IMR-90 (cell line): ENCODE data around the gene CARM1. TPM values are rescaled to one million over a fixed set of nuclear protein-coding genes. Genes with fewer than 3 reads are reported as not detected.

Source experiments
- ATAC-seq: fragments of 200-7000 bp; cut with Tn5 transposase; 2 replicates; pipeline ENCODE4 v1.9.1; 2020; ENCODE audit warnings: low read depth, mild to moderate bottlenecking, moderate library complexity
- BruUV-seq: library from RNA; stranded (reverse); fragments of 400-500 nt; replicated peaks from 2 replicates; lab custom pipeline; 2021; lab: Mats Ljungman, UMichigan
- CTCF ChIA-PET: fragments of 300-600 bp; formaldehyde crosslinking; extraction: SDS; loops from one replicate; lab custom pipeline; 2021; ENCODE audit warnings: antibody characterized with exemption; lab: Yijun Ruan, JAX
- POLR2A ChIA-PET: fragments of 300-600 bp; sonication (Branson Sonifier 250); formaldehyde crosslinking; loops from one replicate; lab custom pipeline; 2022; ENCODE audit warnings: antibody characterized with exemption; ENCODE audit not compliant: unreplicated experiment; lab: Charles Lee
- DNase-seq: peaks from one replicate; pipeline ENCODE4 v3.0.0; 2013
- H2AFZ ChIP-seq: replicated peaks from 2 replicates; pipeline ENCODE3; 2013; ENCODE audit warnings: low read length, mild to moderate bottlenecking; ENCODE audit not compliant: poor library complexity
- H2AK5ac ChIP-seq: 2 replicates; pipeline ENCODE4 v1.6.1; 2013; ENCODE audit warnings: low read depth, low read length, inconsistent platforms
- H2AK9ac ChIP-seq: replicated peaks from 2 replicates; pipeline ENCODE3; 2013; ENCODE audit warnings: mild to moderate bottlenecking, low read depth, low read length, moderate library complexity; ENCODE audit not compliant: poor library complexity
- H2BK120ac ChIP-seq: 2 replicates; pipeline ENCODE4 v1.6.1; 2013; ENCODE audit warnings: low read depth, low read length, inconsistent platforms
- H2BK15ac ChIP-seq: 3 replicates; pipeline ENCODE4 v1.6.1; 2013; ENCODE audit warnings: low read depth, low read length, inconsistent platforms
- H2BK20ac ChIP-seq: 2 replicates; pipeline ENCODE4 v1.6.1; 2013; ENCODE audit warnings: low read depth, mild to moderate bottlenecking, inconsistent platforms, low read length, moderate library complexity
- H2BK5ac ChIP-seq: 2 replicates; pipeline ENCODE4 v1.6.1; 2013; ENCODE audit warnings: mild to moderate bottlenecking, low read depth, low read length, inconsistent platforms; ENCODE audit not compliant: poor library complexity, severe bottlenecking
- H3K14ac ChIP-seq: replicated peaks from 2 replicates; pipeline ENCODE4 v1.6.1; 2013; ENCODE audit warnings: low read depth, low read length, inconsistent platforms
- H3K18ac ChIP-seq: 2 replicates; pipeline ENCODE4 v1.6.1; 2013; ENCODE audit warnings: low read depth, low read length, control low read depth
- H3K23ac ChIP-seq: 2 replicates; pipeline ENCODE4 v1.6.1; 2013; ENCODE audit warnings: low read depth, low read length, inconsistent platforms
- H3K27ac ChIP-seq: 2 replicates; pipeline ENCODE4 v1.5.1; 2013; ENCODE audit warnings: mild to moderate bottlenecking, control low read depth, low read length; ENCODE audit not compliant: insufficient read depth
- H3K27me3 ChIP-seq: 2 replicates; pipeline ENCODE4 v1.6.1; 2013; ENCODE audit warnings: low read length; ENCODE audit not compliant: control insufficient read depth, insufficient read depth
- H3K36me3 ChIP-seq: 2 replicates; pipeline ENCODE4 v1.6.1; 2013; ENCODE audit warnings: low read length, mixed read lengths; ENCODE audit not compliant: control insufficient read depth, insufficient read depth
- H3K4ac ChIP-seq: 2 replicates; pipeline ENCODE4 v1.6.1; 2013; ENCODE audit warnings: low read depth, low read length, inconsistent platforms
- H3K4me1 ChIP-seq: 2 replicates; pipeline ENCODE4 v1.6.1; 2013; ENCODE audit warnings: low read length, mixed read lengths; ENCODE audit not compliant: control insufficient read depth, insufficient read depth
- H3K4me2 ChIP-seq: 2 replicates; pipeline ENCODE4 v1.6.1; 2013; ENCODE audit warnings: low read depth, mild to moderate bottlenecking, control low read depth, low read length, moderate library complexity
- H3K4me3 ChIP-seq: 2 replicates; pipeline ENCODE4 v1.5.1; 2013; ENCODE audit warnings: low read depth, mild to moderate bottlenecking, control low read depth, low read length, moderate library complexity; ENCODE audit not compliant: insufficient read depth
- H3K56ac ChIP-seq: 2 replicates; pipeline ENCODE4 v1.6.1; 2013; ENCODE audit warnings: low read length, inconsistent platforms; ENCODE audit not compliant: insufficient read depth; ENCODE audit errors: extremely low read depth
- H3K79me1 ChIP-seq, 2 experiments: 2 replicates each; pipeline ENCODE4 v1.6.1; 2013; ENCODE audit warnings: low read length in 2 of 2, inconsistent platforms in 1 of 2, low read depth in 1 of 2
- H3K9ac ChIP-seq: 2 replicates; pipeline ENCODE4 v1.6.1; 2013; ENCODE audit warnings: low read depth, low read length, control low read depth
- H3K9me1 ChIP-seq: 2 replicates; pipeline ENCODE4 v1.6.1; 2013; ENCODE audit warnings: low read length, inconsistent platforms; ENCODE audit not compliant: insufficient read depth
- H3K9me3 ChIP-seq: 2 replicates; pipeline ENCODE4 v1.6.1; 2013; ENCODE audit warnings: low read length; ENCODE audit not compliant: control insufficient read depth, insufficient read depth
- H4K20me1 ChIP-seq: 2 replicates; pipeline ENCODE4 v1.6.1; 2013; ENCODE audit warnings: low read length, inconsistent platforms; ENCODE audit not compliant: insufficient read depth
- H4K5ac ChIP-seq: 2 replicates; pipeline ENCODE4 v1.6.1; 2013; ENCODE audit warnings: mild to moderate bottlenecking, low read depth, low read length, control low read depth
- H4K8ac ChIP-seq, 2 experiments: 2 replicates each; pipeline ENCODE4 v1.6.1; 2013; ENCODE audit warnings: low read depth in 2 of 2, low read length in 2 of 2, control low read depth in 1 of 2, inconsistent platforms in 1 of 2
- H4K91ac ChIP-seq: 2 replicates; pipeline ENCODE4 v1.6.1; 2013; ENCODE audit warnings: low read depth, low read length, inconsistent platforms; ENCODE audit not compliant: insufficient read depth
- ELK1 ChIP-seq: fragments of 150-350 bp; IDR thresholded peaks from 2 replicates; pipeline ENCODE4 v1.6.1; 2016; ENCODE audit warnings: low read depth, mild to moderate bottlenecking, low read length, moderate library complexity, borderline replicate concordance
- WGBS, 2 experiments: methylation state at CpG; one replicate each; pipeline versions ENCODE4 v1.1.5 to v1.1.7; 2013; ENCODE audit warnings: missing lambda C conversion rate in 2 of 2; ENCODE audit not compliant: insufficient read length in 1 of 2; ENCODE audit errors: extremely low coverage in 2 of 2; 5-methylcytosine and 5-hydroxymethylcytosine counted together
- dilution Hi-C: fragments of 300-500 bp; cut with HindIII; formaldehyde crosslinking; loops from one replicate; pipeline ENCODE4 v1.14.3; 2018; ENCODE audit warnings: low sequenced_read_pairs; ENCODE audit not compliant: unreplicated experiment
- in situ Hi-C: fragments of 300-500 bp; cut with MboI; formaldehyde crosslinking; loops from 3 replicates; pipeline ENCODE4 v1.14.3; 2019; ENCODE audit warnings: low sequenced_read_pairs, inconsistent platforms, mixed read lengths
- intact Hi-C: fragments of 100-400 bp; cut with micrococcal nuclease; formaldehyde crosslinking; loops from 2 replicates; pipeline ENCODE4 v1.10.0; 2022
- polyA plus RNA-seq, 3 experiments: library from polyadenylated mRNA; depleted of rRNA; stranded (reverse); fragments of >200 nt; gene quantifications; 2 replicates each; pipeline ENCODE4 v1.2.3, GENCODE V29; 2012; ENCODE audit warnings: low replicate concordance in 1 of 3
- total RNA-seq: library from RNA; depleted of rRNA; stranded (reverse); fragments of >200 nt; gene quantifications from 2 replicates; pipeline ENCODE4 v1.2.3, GENCODE V29; 2012
- TF ChIP-seq, protein P1 (sequence below): fragments of 150-350 bp; IDR thresholded peaks from 2 replicates; pipeline ENCODE4 v1.6.1; 2017; ENCODE audit warnings: mild to moderate bottlenecking, antibody characterized with exemption, low read length, low read depth

CARM1 gene
- total and polyA plus RNA-seq, 2 of the 4 experiments (the other 2 are of a cell fraction), result 20.3 to 67.1 TPM

DNA sequence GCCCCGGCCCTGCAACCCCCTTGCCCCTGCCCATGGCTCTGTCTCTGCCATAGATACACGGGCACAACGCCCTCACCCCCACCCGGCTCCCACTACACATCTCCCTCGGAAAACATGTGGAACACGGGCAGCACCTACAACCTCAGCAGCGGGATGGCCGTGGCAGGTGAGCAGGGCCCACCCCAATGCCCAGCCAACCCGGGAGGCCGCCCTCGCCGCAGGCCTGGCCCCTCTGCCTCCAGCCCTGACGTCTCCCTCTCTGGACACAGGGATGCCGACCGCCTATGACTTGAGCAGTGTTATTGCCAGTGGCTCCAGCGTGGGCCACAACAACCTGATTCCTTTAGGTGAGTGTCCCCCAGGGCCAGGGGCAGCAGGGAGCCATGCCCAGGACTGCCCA is 49.4 kb downstream of the CARM1 start:
- no peaks in the 10 kb centered on the region for H3K9me1 ChIP-seq
- ATAC-seq, result no peak
- POLR2A ChIA-PET, result no interaction called here

More for the DNA sequence above, 49.4 kb downstream of the CARM1 start:
- Histone ChIP-seq H2AK9ac (no peak overlapping the region), H4K5ac (no peak overlapping the region), H4K20me1 (0 out of 2 replicates have a peak, but pooled peaks cover 7% of the 10 kb centered on the region), H2AK5ac (no peak overlapping the region), H3K27me3 (no peaks in the 10 kb centered on the region), H4K91ac (no peak overlapping the region), H3K9me3 (no peaks in the 10 kb centered on the region), H4K8ac (no peak overlapping the region), H2BK15ac (no peak overlapping the region), H2BK5ac (no peak overlapping the region), H3K4me3 (no peak overlapping the region), H2BK20ac (no peak overlapping the region), H3K4ac (no peak overlapping the region), H3K4me2 (no peak overlapping the region), H3K23ac (no peak overlapping the region), H3K56ac (no peak overlapping the region), H3K4me1 (peaks cover under 1% of the 10 kb centered on the region), H2BK120ac (no peak overlapping the region), H3K36me3 (peaks cover 66% of the 10 kb centered on the region), H3K14ac (no peak overlapping the region), H3K18ac (no peak overlapping the region), H3K27ac (no peak overlapping the region), H2AFZ (no peak overlapping the region), H3K79me1 (peaks cover 9 to 14% of the 10 kb centered on the region in 2 experiments; a peak in 3 of 4 replicates), H3K9ac (no peak overlapping the region)
- 85% methylated on average over 11 of the region's 16 CpGs; no CpG with 5 or more reads in 1 of the 2 experiments for WGBS, 2 experiments
- in situ Hi-C loops (no loop called here), dilution Hi-C loops (no loop called here), intact Hi-C loops (no loop called here)
- DNase-seq, result no peak
- TF ChIP-seq, protein P1, sequence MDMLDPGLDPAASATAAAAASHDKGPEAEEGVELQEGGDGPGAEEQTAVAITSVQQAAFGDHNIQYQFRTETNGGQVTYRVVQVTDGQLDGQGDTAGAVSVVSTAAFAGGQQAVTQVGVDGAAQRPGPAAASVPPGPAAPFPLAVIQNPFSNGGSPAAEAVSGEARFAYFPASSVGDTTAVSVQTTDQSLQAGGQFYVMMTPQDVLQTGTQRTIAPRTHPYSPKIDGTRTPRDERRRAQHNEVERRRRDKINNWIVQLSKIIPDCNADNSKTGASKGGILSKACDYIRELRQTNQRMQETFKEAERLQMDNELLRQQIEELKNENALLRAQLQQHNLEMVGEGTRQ, result no peak
- TF ChIP-seq ELK1, result no peak
- CTCF ChIA-PET, result no interaction called here
- BruUV-seq, result no TSS peak
